Activated CD8-positive, alpha-beta memory T cell treated with anti-CD3 and anti-CD28 coated beads for 24 hours (primary cell): ENCODE data around the gene GLIPR2.
"Not testable (repeated sequence)": the region's sequence is repeated elsewhere in the genome, so short reads cannot be mapped to it uniquely, and the experiment has no call there.

Source experiments
- DNase-seq: peaks from one replicate; pipeline ENCODE4 v3.0.0-alpha.2; 2020

GLIPR2 gene

DNA sequence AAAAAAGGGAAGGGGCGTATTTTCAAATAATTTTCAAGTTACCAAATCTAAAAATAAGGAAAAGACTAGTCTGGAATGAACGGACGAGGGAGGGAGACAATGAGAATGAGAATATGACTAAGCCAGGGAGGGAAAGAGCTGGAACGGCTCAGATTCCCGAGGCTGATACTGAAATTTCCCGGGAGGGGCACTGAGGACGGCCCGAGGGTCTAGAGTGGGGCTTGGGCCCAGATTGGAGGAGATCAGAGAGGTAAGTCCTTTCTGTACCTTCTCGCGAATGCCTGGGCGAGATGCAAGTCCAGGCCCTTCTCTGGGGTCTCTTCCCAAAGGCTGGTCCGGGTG, 29.3 kb downstream of the GLIPR2 start:
- DNase-seq, result no peak

DNA sequence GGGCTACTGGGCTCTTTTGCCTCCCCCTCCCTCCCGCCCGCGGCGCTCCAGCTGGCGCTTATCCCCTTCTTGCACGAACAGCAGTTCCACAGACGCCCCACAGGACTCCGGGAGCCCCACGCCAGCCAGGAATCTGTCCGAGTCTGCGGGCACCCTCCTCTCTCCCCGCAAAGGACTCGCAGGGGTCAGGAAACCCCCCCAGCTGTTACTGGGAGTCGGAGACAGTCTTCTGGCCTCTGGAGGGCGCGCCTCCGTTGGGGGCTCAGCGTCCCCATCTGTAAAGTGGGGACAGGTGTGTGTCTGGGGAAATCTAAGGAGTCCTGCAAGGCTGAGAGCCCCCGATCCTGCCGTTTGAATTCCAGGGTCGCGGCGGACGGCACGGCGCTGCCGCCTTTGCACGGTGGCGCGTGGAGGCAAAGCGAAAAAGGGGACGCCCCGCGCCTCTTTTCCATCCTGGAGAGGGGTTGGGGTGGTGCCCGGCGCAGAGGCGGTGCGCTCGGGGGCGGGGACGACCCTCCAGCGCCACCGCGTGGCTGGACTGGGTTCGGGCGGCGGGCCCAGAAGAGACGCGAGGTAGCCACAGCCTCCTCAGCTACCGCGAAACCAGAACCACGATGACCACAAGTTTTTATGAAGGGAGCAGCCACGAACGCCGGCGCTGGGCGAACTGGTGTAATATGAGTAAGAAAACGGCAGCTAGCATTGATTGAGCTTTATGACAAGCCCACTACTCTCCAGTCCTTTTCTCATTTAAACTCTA, 29.8 kb downstream of the GLIPR2 start:
- peak; percentile 96 for DNase-seq

DNA sequence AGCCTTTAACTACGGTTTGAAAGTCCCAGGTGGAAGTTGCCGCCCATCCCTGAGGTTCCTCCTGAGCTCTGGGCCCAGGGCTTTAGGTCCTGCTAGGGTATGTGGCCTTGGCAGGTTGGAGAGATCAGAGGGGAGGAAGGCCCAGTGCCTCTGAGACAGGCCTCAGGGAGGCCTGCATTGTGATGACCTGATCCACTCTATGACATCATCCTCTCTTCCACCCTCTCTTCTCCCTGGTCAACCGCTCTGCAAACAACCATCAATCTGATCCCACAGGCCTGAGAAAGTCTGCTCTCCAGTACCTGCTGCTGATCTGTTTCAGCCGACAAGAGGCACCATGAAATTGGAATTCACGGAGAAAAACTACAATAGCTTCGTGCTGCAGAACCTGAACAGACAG, 32.6 kb downstream of the GLIPR2 start, which contains the start of gene CCIN:
Gene CCIN (plus strand): TSS at position 223 of the 400 bp plus-strand sequence. CDS start 115 bp downstream, at position 338.
- no peak for DNase-seq

DNA sequence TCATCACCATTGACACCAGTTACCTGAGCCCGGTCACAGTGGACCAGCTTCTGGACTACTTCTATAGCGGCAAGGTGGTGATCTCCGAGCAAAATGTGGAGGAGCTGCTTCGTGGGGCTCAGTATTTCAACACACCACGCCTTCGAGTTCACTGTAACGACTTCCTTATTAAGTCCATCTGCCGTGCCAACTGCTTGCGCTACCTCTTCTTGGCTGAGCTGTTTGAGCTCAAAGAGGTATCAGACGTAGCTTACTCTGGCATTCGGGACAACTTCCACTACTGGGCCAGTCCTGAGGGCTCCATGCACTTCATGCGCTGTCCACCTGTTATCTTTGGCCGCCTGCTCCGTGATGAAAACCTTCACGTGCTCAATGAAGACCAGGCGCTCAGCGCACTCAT, 33.2 kb downstream of the GLIPR2 start:
- no peak for DNase-seq

DNA sequence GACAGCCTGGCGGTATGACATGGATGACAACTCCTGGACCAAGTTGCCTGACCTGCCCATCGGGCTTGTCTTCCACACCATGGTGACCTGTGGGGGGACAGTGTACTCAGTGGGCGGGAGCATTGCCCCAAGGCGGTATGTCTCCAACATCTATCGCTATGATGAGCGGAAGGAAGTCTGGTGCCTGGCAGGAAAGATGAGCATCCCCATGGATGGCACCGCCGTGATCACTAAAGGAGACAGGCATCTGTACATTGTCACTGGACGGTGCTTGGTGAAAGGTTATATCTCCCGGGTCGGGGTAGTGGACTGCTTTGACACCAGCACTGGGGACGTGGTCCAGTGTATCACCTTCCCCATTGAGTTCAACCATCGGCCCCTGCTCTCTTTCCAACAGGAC, 34.0 kb downstream of the GLIPR2 start:
- no peak for DNase-seq

GRCh38 chr9:36173861-36174260, 37.3 kb downstream of the GLIPR2 start:
- DNase-seq, result no peak

GRCh38 chr9:36174271-36174670, 37.7 kb downstream of the GLIPR2 start:
- DNase-seq, result no peak

DNA sequence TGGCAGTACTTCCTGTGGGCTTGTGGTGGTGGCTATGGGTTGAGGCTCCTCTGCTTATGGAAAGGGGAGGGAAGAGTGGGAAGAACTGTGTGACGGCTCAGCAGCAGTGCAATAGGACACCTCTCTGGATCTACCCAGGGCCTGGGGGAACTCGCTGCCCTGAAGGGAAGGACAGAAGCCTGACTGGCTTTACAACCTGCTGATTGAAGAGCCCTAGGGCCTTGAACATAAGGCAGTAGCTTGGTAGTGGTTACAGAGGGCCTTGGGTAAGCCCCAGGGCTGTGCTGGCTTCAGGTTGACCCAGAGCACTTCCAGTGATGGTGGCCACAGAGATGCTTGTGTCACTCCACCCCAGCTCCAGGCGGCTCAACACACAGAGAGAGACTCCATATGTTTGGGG, 38.2 kb downstream of the GLIPR2 start:
- no peak for DNase-seq

- not testable (repeated sequence) for DNase-seq
Measured at GRCh38 chr9:36175209-36175608, 38.7 kb downstream of the GLIPR2 start.

- not testable (repeated sequence) for DNase-seq
Measured at GRCh38 chr9:36176496-36176895, 40.0 kb downstream of the GLIPR2 start.

- DNase-seq, result no peak
Measured at GRCh38 chr9:36177571-36177970, 41.0 kb downstream of the GLIPR2 start.

- not testable (repeated sequence) for DNase-seq
Measured at GRCh38 chr9:36180243-36180642, 43.7 kb downstream of the GLIPR2 start.

- DNase-seq, result no peak
Measured at GRCh38 chr9:36187414-36187813, 50.9 kb downstream of the GLIPR2 start.

- DNase-seq, result no peak
Measured at GRCh38 chr9:36188212-36188611, 51.7 kb downstream of the GLIPR2 start.

GRCh38 chr9:36189976-36190375, 53.4 kb downstream of the GLIPR2 start:
- DNase-seq, result no peak

GRCh38 chr9:36190388-36191289, 54.1 kb downstream of the GLIPR2 start, which contains the start of gene CLTA:
Gene CLTA, plus strand, starts transcription at chr9:36190921. Its CDS starts 136 bp downstream, at chr9:36191057.
- DNase-seq, result peak; percentile 94

GRCh38 chr9:36191290-36191645, 54.7 kb downstream of the GLIPR2 start:
- no peak for DNase-seq

DNA sequence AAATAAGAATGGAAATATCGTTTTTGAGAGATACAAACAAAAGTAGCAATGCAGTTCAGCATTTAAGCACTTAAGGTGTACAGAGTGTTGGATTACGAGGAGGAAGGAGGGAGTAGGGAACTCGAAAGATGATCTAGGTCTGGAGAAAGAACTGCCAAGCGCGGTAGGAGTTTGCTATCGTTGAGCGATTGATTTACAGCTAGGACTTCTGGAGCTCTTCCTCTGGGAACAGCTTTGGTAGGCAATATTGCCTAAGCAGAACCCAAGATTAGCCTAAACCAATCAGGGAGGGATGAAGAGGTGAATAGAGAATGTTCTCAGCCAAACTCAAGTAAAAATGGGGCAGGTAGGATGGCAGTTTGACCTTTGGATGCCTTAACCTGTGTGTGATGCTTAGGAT, 55.2 kb downstream of the GLIPR2 start:
- no peak for DNase-seq

GRCh38 chr9:36192196-36192595, 55.7 kb downstream of the GLIPR2 start:
- no peak for DNase-seq

DNA sequence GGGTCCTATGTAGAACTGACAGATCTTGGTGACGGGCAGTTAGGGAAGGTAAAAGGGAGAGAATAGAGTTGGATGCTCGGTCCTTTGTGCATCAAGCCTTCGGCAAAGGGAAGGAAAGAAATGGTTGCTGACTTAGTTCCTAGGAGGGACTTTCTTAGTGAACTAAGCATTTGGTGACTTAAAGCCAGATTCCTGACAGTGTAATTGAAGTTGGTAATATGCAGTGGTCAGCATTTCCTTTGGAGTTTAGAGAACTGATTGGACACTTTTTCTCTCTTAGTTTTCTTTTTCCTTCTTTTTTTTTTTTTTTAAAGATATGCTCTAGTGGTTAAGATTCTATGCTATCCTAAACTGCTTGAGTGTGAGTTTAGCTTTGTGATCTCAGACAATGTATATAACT, 56.5 kb downstream of the GLIPR2 start:
- no peak for DNase-seq

GRCh38 chr9:36194326-36195000, 57.9 kb downstream of the GLIPR2 start:
- no peak for DNase-seq

GRCh38 chr9:36204906-36205547, 68.5 kb downstream of the GLIPR2 start:
- DNase-seq, result no peak

DNA sequence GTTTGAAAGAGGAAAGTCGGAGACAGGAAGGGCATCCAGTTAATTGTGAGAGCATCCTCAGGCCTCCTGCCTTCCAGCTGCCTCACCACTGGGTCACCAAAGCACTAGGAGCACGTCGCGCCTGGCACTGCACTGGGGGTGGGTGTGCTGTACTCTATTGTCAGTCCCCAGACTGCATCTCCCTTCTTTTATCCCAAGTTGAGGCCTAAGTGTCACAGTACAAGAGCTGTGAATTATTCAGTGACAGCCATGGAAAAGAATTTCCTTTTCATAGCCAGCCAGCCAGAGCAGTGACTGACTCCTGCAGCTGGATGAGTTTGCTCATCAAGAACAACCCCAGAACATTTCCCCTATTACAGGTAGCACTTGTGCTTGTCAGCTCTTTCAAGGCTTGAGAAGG, 70.5 kb downstream of the GLIPR2 start:
- DNase-seq, result no peak
